Measurements from ENCODE around the gene TRABD2B.

DNA sequence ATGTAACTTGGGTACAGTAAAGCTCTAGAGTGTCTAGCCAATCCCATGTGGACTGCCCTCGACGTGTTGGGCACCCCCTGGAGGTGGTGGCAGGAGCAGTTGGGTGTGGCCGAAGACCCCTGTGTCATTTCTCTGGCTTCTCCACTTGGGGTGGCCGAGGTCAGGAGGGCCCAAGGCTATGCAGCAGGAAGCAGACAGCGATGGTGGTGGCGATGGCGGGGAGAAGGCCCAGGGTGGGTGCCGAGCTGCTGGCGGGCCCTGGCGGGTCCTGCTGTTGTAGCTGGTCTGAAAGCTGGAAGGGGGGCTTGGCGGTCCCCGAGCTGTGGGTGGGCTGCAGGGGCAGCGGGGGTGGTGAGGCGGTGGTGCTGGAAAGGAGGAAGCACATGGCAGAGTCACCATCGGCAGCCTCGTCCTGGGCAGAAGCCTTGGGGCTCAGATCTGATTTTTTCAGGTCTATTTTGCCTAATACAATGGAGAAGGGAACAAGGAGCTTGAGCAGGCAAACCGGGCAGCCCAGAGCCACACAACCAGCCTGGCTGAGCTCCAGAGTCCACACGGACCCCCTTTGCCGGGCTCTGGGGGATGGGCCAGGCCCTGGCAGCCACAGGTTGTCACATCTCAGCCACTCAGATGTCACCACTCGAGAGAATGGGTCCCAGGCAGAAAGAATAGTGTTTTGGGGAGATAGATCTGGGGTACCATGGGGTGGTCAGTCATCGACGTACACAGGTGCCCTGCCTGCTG is 231.3 kb downstream of the TRABD2B start:
- TF ChIP-seq, protein P1, sequence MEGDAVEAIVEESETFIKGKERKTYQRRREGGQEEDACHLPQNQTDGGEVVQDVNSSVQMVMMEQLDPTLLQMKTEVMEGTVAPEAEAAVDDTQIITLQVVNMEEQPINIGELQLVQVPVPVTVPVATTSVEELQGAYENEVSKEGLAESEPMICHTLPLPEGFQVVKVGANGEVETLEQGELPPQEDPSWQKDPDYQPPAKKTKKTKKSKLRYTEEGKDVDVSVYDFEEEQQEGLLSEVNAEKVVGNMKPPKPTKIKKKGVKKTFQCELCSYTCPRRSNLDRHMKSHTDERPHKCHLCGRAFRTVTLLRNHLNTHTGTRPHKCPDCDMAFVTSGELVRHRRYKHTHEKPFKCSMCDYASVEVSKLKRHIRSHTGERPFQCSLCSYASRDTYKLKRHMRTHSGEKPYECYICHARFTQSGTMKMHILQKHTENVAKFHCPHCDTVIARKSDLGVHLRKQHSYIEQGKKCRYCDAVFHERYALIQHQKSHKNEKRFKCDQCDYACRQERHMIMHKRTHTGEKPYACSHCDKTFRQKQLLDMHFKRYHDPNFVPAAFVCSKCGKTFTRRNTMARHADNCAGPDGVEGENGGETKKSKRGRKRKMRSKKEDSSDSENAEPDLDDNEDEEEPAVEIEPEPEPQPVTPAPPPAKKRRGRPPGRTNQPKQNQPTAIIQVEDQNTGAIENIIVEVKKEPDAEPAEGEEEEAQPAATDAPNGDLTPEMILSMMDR (IDR thresholded peaks at IDR 0.05; ENCODE audit: extremely low read depth in 1 of 2, insufficient read depth in 1 of 2, low read depth in 1 of 2, low read length in 2 of 2), result no peak
- TF ChIP-seq, protein P2, sequence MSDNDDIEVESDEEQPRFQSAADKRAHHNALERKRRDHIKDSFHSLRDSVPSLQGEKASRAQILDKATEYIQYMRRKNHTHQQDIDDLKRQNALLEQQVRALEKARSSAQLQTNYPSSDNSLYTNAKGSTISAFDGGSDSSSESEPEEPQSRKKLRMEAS (IDR thresholded peaks at IDR 0.05; ENCODE audit: insufficient read depth, insufficient read length), result no peak
- TF ChIP-seq POLR2A (IDR thresholded peaks at IDR 0.05; ENCODE audit: low read depth, low read length) (no peak), FOS (IDR thresholded peaks at IDR 0.05; ENCODE audit: borderline replicate concordance, insufficient read depth, low read length) (no peak), GATA2 (IDR thresholded peaks at IDR 0.05; ENCODE audit: insufficient read depth, insufficient read length, low read depth, low read length) (no peak), POLR2AphosphoS5 (IDR thresholded peaks at IDR 0.05; ENCODE audit: insufficient read depth, low read depth, low read length) (no peak), EZH2 (IDR thresholded peaks at IDR 0.05; ENCODE audit: borderline replicate concordance, low read depth, low read length, severe bottlenecking) (no peak), MYC (IDR thresholded peaks at IDR 0.05; ENCODE audit: low read depth, low read length) (no peak)
